SK-N-SH (cell line): ENCODE measurements around the gene LGALS3. TPM values are rescaled to one million over a fixed set of nuclear protein-coding genes. Genes with fewer than 3 reads are reported as not detected.
"Not testable (repeated sequence)": the region's sequence is repeated elsewhere in the genome, so short reads cannot be mapped to it uniquely, and the experiment has no call there.

Source experiments
- CTCF ChIA-PET: fragments of 300-600, 350-600 bp; formaldehyde crosslinking; extraction: SDS; loops from one replicate; lab custom pipeline; 2021; lab: Yijun Ruan, JAX
- POLR2A ChIA-PET: fragments of 350-600 bp; sonication (Branson Sonifier 250); formaldehyde crosslinking; extraction: SDS; loops from one replicate; lab custom pipeline; 2020; ENCODE audit warnings: antibody characterized with exemption, inconsistent platforms; lab: Yijun Ruan, JAX
- DNase-seq: peaks from one replicate; pipeline ENCODE4 v3.0.0; 2012
- H2AFZ ChIP-seq: fragments of 200-600 bp; sonication (generic); 2 replicates; pipeline ENCODE4 v1.8.1; 2016; ENCODE audit warnings: antibody characterized with exemption, mild to moderate bottlenecking, low read depth
- H3F3A ChIP-seq: fragments of 200-600 bp; sonication (generic); replicated peaks from 2 replicates; pipeline ENCODE3; 2016; ENCODE audit warnings: antibody characterized with exemption, mild to moderate bottlenecking; ENCODE audit not compliant: insufficient read depth
- H3K27ac ChIP-seq, 2 experiments: fragments of 200-500 bp in 1 of 2; fragments of 200-600 bp in 1 of 2; sonication (Bioruptor generic) in 1 of 2; sonication (generic), shearing (Covaris generic) in 1 of 2; 2 replicates each; pipeline versions ENCODE4 v1.5.1 to v1.6.1; 2014 to 2016; ENCODE audit warnings: low read depth in 2 of 2, inconsistent platforms in 1 of 2, low read length in 1 of 2, mild to moderate bottlenecking in 1 of 2, mixed read lengths in 1 of 2
- H3K27me3 ChIP-seq: fragments of 200-600 bp; sonication (generic), shearing (Covaris generic); 2 replicates; pipeline ENCODE4 v1.6.1; 2016; ENCODE audit warnings: mixed run types; ENCODE audit not compliant: insufficient read depth
- H3K36me3 ChIP-seq, 2 experiments: fragments of 200-500 bp in 1 of 2; fragments of 200-600 bp in 1 of 2; sonication (Bioruptor generic) in 1 of 2; sonication (generic) in 1 of 2; replicated peaks in 1 of 2; 2 replicates each; pipeline versions ENCODE3 to v1.5.1; 2014 to 2016; ENCODE audit warnings: low read length in 1 of 2, mild to moderate bottlenecking in 1 of 2; ENCODE audit not compliant: insufficient read depth in 2 of 2, control insufficient read depth in 1 of 2
- H3K4me1 ChIP-seq, 2 experiments: fragments of 200-500 bp in 1 of 2; fragments of 200-600 bp in 1 of 2; sonication (Bioruptor generic) in 1 of 2; sonication (generic), shearing (Covaris generic) in 1 of 2; 2 replicates each; pipeline versions ENCODE4 v1.5.1 to v1.6.1; 2014 to 2016; ENCODE audit warnings: low read depth in 1 of 2, low read length in 1 of 2, mixed run types in 1 of 2; ENCODE audit not compliant: insufficient read depth in 2 of 2, control insufficient read depth in 1 of 2
- H3K4me2 ChIP-seq: fragments of 200-600 bp; sonication (generic), shearing (Covaris generic); 2 replicates; pipeline ENCODE4 v1.6.1; 2017; ENCODE audit warnings: mixed run types
- H3K4me3 ChIP-seq, 2 experiments: fragments of 200-500 bp in 1 of 2; fragments of 200-600 bp in 1 of 2; sonication (Bioruptor generic) in 1 of 2; sonication (generic), shearing (Covaris generic) in 1 of 2; 2 replicates each; pipeline versions ENCODE4 v1.5.1 to v1.8.1; 2014 to 2016; ENCODE audit warnings: low read depth in 2 of 2, inconsistent platforms in 1 of 2, low read length in 1 of 2, mild to moderate bottlenecking in 1 of 2, mixed read lengths in 1 of 2, moderate library complexity in 1 of 2
- H3K79me2 ChIP-seq: fragments of 200-600 bp; sonication (generic); 2 replicates; pipeline ENCODE4 v1.8.1; 2017; ENCODE audit warnings: mild to moderate bottlenecking; ENCODE audit not compliant: insufficient read depth
- H3K9ac ChIP-seq: fragments of 200-600 bp; sonication (generic); 2 replicates; pipeline ENCODE4 v1.6.1; 2017; ENCODE audit warnings: mixed run types
- H3K9me2 ChIP-seq: fragments of 200-600 bp; sonication (generic); 2 replicates; pipeline ENCODE4 v1.6.1; 2017; ENCODE audit warnings: mixed run types
- H3K9me3 ChIP-seq: fragments of 200-600 bp; sonication (generic); 2 replicates; pipeline ENCODE4 v1.6.1; 2017; ENCODE audit warnings: mixed run types, mild to moderate bottlenecking, moderate library complexity
- H4K20me1 ChIP-seq: fragments of 200-600 bp; sonication (generic); 2 replicates; pipeline ENCODE4 v1.6.1; 2017; ENCODE audit warnings: mild to moderate bottlenecking, mixed run types; ENCODE audit not compliant: insufficient read depth
- CTCF ChIP-seq: fragments of 200-600 bp; sonication (generic); IDR thresholded peaks from 2 replicates; pipeline ENCODE4 v1.6.1; 2017; ENCODE audit warnings: antibody characterized with exemption, mild to moderate bottlenecking, moderate library complexity
- ELF1 ChIP-seq: IDR thresholded peaks from 2 replicates; pipeline ENCODE4 v1.4.0; 2012
- EZH2phosphoT487 ChIP-seq: fragments of 200-600 bp; sonication (generic); IDR thresholded peaks from 2 replicates; pipeline ENCODE4 v1.6.1; 2017; ENCODE audit warnings: low read depth, mixed run types, mild to moderate bottlenecking, antibody characterized with exemption, moderate library complexity, borderline replicate concordance
- FOSL2 ChIP-seq: IDR thresholded peaks from 2 replicates; pipeline ENCODE4 v1.4.0; 2012; ENCODE audit warnings: low read depth, mild to moderate bottlenecking, moderate library complexity, borderline replicate concordance
- FOXM1 ChIP-seq: IDR thresholded peaks from 2 replicates; pipeline ENCODE4 v1.4.0; 2012; ENCODE audit warnings: low read depth, mild to moderate bottlenecking
- GABPA ChIP-seq: IDR thresholded peaks from 2 replicates; pipeline ENCODE4 v1.4.0; 2012; ENCODE audit warnings: low read depth, mild to moderate bottlenecking
- GATA2 ChIP-seq: sonication (generic); formaldehyde crosslinking; IDR thresholded peaks from 2 replicates; pipeline ENCODE4 v1.5.0; 2020; ENCODE audit warnings: mild to moderate bottlenecking, missing genetic modification reagents
- JUND ChIP-seq: IDR thresholded peaks from 2 replicates; pipeline ENCODE4 v1.4.0; 2012
- MEF2A ChIP-seq: IDR thresholded peaks from 2 replicates; pipeline ENCODE4 v1.4.0; 2012; ENCODE audit warnings: low read depth, borderline replicate concordance
- MXI1 ChIP-seq: IDR thresholded peaks from 2 replicates; pipeline ENCODE4 v1.6.1; 2012; ENCODE audit warnings: mild to moderate bottlenecking, low read depth, low read length, improper control_type of control experiment
- POLR2AphosphoS5 ChIP-seq: IDR thresholded peaks from 2 replicates; pipeline ENCODE4 v1.6.1; 2012; ENCODE audit warnings: low read depth, low read length
- RAD21 ChIP-seq: IDR thresholded peaks from 2 replicates; pipeline ENCODE4 v1.6.1; 2012; ENCODE audit warnings: mild to moderate bottlenecking, low read length
- REST ChIP-seq: IDR thresholded peaks from 2 replicates; pipeline ENCODE4 v1.6.1; 2012; ENCODE audit warnings: mild to moderate bottlenecking, low read depth, low read length, moderate library complexity
- RXRA ChIP-seq: IDR thresholded peaks from 2 replicates; pipeline ENCODE4 v1.4.0; 2012; ENCODE audit warnings: low read depth, mild to moderate bottlenecking, borderline replicate concordance
- SIN3A ChIP-seq: IDR thresholded peaks from 2 replicates; pipeline ENCODE4 v1.6.1; 2012; ENCODE audit warnings: low read depth, mild to moderate bottlenecking, low read length, moderate library complexity, borderline replicate concordance
- SMC3 ChIP-seq: IDR thresholded peaks from 2 replicates; pipeline ENCODE4 v1.6.1; 2012; ENCODE audit warnings: low read depth, low read length, improper control_type of control experiment
- TAF1 ChIP-seq: IDR thresholded peaks from 2 replicates; pipeline ENCODE4 v1.6.1; 2012; ENCODE audit warnings: low read depth, mild to moderate bottlenecking, low read length, moderate library complexity, borderline replicate concordance
- TEAD4 ChIP-seq: IDR thresholded peaks from 2 replicates; pipeline ENCODE4 v1.4.0; 2012; ENCODE audit warnings: mild to moderate bottlenecking, borderline replicate concordance; ENCODE audit not compliant: insufficient read depth
- WGBS: methylation state at CpG from one replicate; pipeline ENCODE4 v1.1.6; 2017; ENCODE audit warnings: low lambda C conversion rate; 5-methylcytosine and 5-hydroxymethylcytosine counted together
- polyA plus RNA-seq, 3 experiments: library from polyadenylated mRNA; depleted of rRNA; stranded (reverse); fragments of >200 nt; gene quantifications; 2 replicates each; pipeline ENCODE4 v1.2.3, GENCODE V29; 2012

Gene LGALS3
- 59.5 and 59.8 TPM in 2 replicates for polyA plus RNA-seq (2012; rRNA removed)
- polyA plus RNA-seq (2012; cell fraction: cytosol; rRNA removed), result 50.7 and 56.5 TPM in 2 replicates
- polyA plus RNA-seq (2012; cell fraction: nucleus; rRNA removed), result 51.5 and 55.5 TPM in 2 replicates

GRCh38 chr14:55129086-55129427, at the start of gene LGALS3:
TSS of gene LGALS3 (plus strand) at chr14:55129252. CDS start at chr14:55137374, 8,122 bp downstream.
- 0% methylated on average over 10 of the region's 50 CpGs for WGBS
- H3K4me3 ChIP-seq, result peak within 1 kb of the TSS; percentile 75 to 79

DNA sequence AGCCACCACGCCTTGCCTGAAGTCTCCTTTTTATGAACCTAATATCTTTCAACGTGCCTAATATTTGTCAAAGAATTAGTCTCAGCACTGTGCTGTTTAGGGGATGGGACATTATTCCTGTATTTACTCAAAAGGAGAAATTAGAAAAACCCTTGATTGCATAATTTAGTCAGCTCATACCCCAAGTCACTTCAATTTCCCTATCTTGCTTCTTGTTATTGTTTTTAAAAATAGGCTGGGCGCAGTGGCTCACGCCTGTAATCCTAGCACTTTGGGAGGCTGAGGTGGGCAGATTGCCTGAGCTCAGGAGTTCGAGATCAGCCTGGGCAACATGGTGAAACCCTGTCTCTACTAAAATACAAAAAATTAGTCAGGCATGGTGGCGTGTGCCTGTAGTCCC, 49.1 kb upstream of the LGALS3 start:
- DNase-seq, H3K36me3 ChIP-seq, H3K79me2 ChIP-seq, H3K27ac ChIP-seq, H3K4me3 ChIP-seq, H4K20me1 ChIP-seq, H3K4me2 ChIP-seq, H3K9ac ChIP-seq, H3K9me3 ChIP-seq, H3K27me3 ChIP-seq, H3K9me2 ChIP-seq, H2AFZ ChIP-seq, H3K4me1 ChIP-seq, H3F3A ChIP-seq, POLR2A ChIA-PET: not testable (repeated sequence)
- WGBS, result 90% methylated on average over 6 of the region's 6 CpGs
- CTCF ChIA-PET, result interaction anchor here (1.2 to 1.4 kb wide), 2 partner anchors 11 to 81 kb away, joined by 3 read pairs; no protein-coding TSS in a partner anchor

More at GRCh38 chr14:55129086-55129427, at the start of gene LGALS3:
- H4K20me1 ChIP-seq, result peaks cover 3% of the 10 kb centered on the region; the same call in 1 of the 2 replicates
- ChIA-PET CTCF (interaction anchor here (1.5 to 4.2 kb wide), 3 partner anchors 27 to 37 kb away, joined by 3 to 22 read pairs (median 4); no protein-coding TSS in a partner anchor), POLR2A (no interaction called here)
- peak within 1 kb of the TSS; percentile 84 for H3K9ac ChIP-seq
- H3K9me3 ChIP-seq, result no peaks in the 10 kb centered on the region
- DNase-seq, result peak; percentile 88
- peaks cover 8% of the 10 kb centered on the region in 2 experiments; a peak in 2 of 4 replicates for H3K4me1 ChIP-seq
- peaks cover 22% of the 10 kb centered on the region for H3F3A ChIP-seq
- no peaks in the 10 kb centered on the region for H3K9me2 ChIP-seq
- H3K4me2 ChIP-seq, result peak within 1 kb of the TSS; percentile 86
- peak within 1 kb of the TSS; percentile 55 to 73; a peak in 3 of 4 replicates for H3K27ac ChIP-seq
- TF ChIP-seq EZH2phosphoT487, result no peak
- no peak for TF ChIP-seq MEF2A
- TF ChIP-seq RXRA, result no peak
- no peak for TF ChIP-seq CTCF
- no peak for TF ChIP-seq MXI1
- no peak for TF ChIP-seq TEAD4
- no peak for TF ChIP-seq RAD21
- TF ChIP-seq TAF1, result peak; percentile 36; the same call in 1 of the 2 replicates
- no peak for TF ChIP-seq GATA2 (CRISPR knock-in tag)
- TF ChIP-seq FOXM1, result no peak
- TF ChIP-seq POLR2AphosphoS5, result peak; percentile 73
- TF ChIP-seq REST, result no peak
- TF ChIP-seq ELF1, result no peak
- no peak for TF ChIP-seq JUND
- TF ChIP-seq FOSL2, result no peak
- TF ChIP-seq GABPA, result no peak
- no peak for TF ChIP-seq SIN3A
- TF ChIP-seq SMC3, result no peak
- peaks cover 38% of the 10 kb centered on the region for H3K79me2 ChIP-seq
- H3K27me3 ChIP-seq, result no peaks in the 10 kb centered on the region
- H3K36me3 ChIP-seq, result peaks cover 0 to 3% of the 10 kb centered on the region in 2 experiments
- peak within 1 kb of the TSS; percentile 90 for H2AFZ ChIP-seq
